T-cell (primary cell): ENCODE data around the gene RRM1. TPM values are rescaled to one million over a fixed set of nuclear protein-coding genes. Genes with fewer than 3 reads are reported as not detected.

Experiments used
- ATAC-seq, 4 experiments: fragments of 200-7000 bp in 3 of 4; fragments of 150-1000 bp in 1 of 4; cut with Tn5 transposase; replicated peaks in 1 of 4; 1 replicate in 3 of 4; 2 replicates in 1 of 4; pipeline ENCODE4 v1.10.0; 2021; ENCODE audit warnings: moderate library complexity in 3 of 4, mild to moderate bottlenecking in 2 of 4, moderate number of reproducible peaks in 1 of 4
- CTCF ChIA-PET, 2 donors: fragments of 300-600 bp; sonication (Branson Sonifier 250); formaldehyde crosslinking; loops; one replicate each; lab custom pipeline; 2022; ENCODE audit warnings: antibody characterized with exemption in 2 of 2; lab: Charles Lee
- POLR2A ChIA-PET, 2 donors: fragments of 300-600 bp; sonication (Branson Sonifier 250); formaldehyde crosslinking; loops; one replicate each; lab custom pipeline; 2022; ENCODE audit warnings: antibody characterized with exemption in 2 of 2; lab: Charles Lee
- DNase-seq, 35 experiments: peaks; one replicate each; pipeline versions ENCODE4 v3.0.0 to v3.0.0-alpha.2; 2013 to 2023
- H3K27ac ChIP-seq: one replicate; pipeline ENCODE4 v1.5.1; 2013; ENCODE audit warnings: low read length
- H3K27me3 ChIP-seq, 2 experiments: replicated peaks in 1 of 2; 1 replicate in 1 of 2; 2 replicates in 1 of 2; pipeline versions ENCODE4 v1.6.1 to v1.7.0; 2013; ENCODE audit warnings: low read length in 1 of 2, mixed read lengths in 1 of 2; ENCODE audit not compliant: control insufficient read depth in 2 of 2, insufficient read depth in 2 of 2; ENCODE audit errors: extremely low read depth in 1 of 2
- H3K36me3 ChIP-seq, 2 donors: 1 replicate in 1 of 2; 2 replicates in 1 of 2; pipeline versions ENCODE4 v1.6.1 to v1.7.0; 2013; ENCODE audit warnings: low read length in 1 of 2; ENCODE audit not compliant: control insufficient read depth in 2 of 2, insufficient read depth in 1 of 2; ENCODE audit errors: extremely low read depth in 1 of 2
- H3K4me1 ChIP-seq, 2 experiments: 1 replicate in 1 of 2; 2 replicates in 1 of 2; pipeline versions ENCODE4 v1.6.1 to v1.7.0; 2013; ENCODE audit warnings: low read length in 2 of 2, mixed read lengths in 1 of 2; ENCODE audit not compliant: insufficient read depth in 2 of 2, control insufficient read depth in 1 of 2; ENCODE audit errors: extremely low read depth in 1 of 2
- H3K4me3 ChIP-seq, 2 donors: 1 replicate in 1 of 2; 2 replicates in 1 of 2; pipeline versions ENCODE4 v1.5.1 to v1.7.0; 2013; ENCODE audit warnings: mild to moderate bottlenecking in 2 of 2, low read length in 1 of 2, moderate library complexity in 1 of 2; ENCODE audit not compliant: control insufficient read depth in 1 of 2; ENCODE audit errors: extremely low read depth in 1 of 2
- H3K9me3 ChIP-seq: 2 replicates; pipeline ENCODE4 v1.7.0; 2013
- H3K27ac Mint-ChIP-seq, 2 donors: one replicate each; pipeline ENCODE4 v1.8.0; 2020 to 2021; ENCODE audit warnings: mild to moderate bottlenecking in 2 of 2, mixed read lengths in 2 of 2
- H3K27me3 Mint-ChIP-seq, 2 donors: one replicate each; pipeline ENCODE4 v1.8.0; 2021 to 2022; ENCODE audit warnings: mixed read lengths in 2 of 2
- H3K36me3 Mint-ChIP-seq: one replicate; pipeline ENCODE4 v1.8.0; 2021; ENCODE audit warnings: mixed read lengths
- H3K4me1 Mint-ChIP-seq, 3 donors: one replicate each; pipeline ENCODE4 v1.8.0; 2020 to 2022; ENCODE audit warnings: mixed read lengths in 3 of 3, mild to moderate bottlenecking in 1 of 3
- H3K4me3 Mint-ChIP-seq, 3 donors: one replicate each; pipeline ENCODE4 v1.8.0; 2020 to 2022; ENCODE audit warnings: mild to moderate bottlenecking in 3 of 3, mixed read lengths in 3 of 3, moderate library complexity in 3 of 3
- H3K9me3 Mint-ChIP-seq, 3 donors: one replicate each; pipeline ENCODE4 v1.8.0; 2020 to 2022; ENCODE audit warnings: mixed read lengths in 3 of 3
- WGBS: methylation state at CpG from one replicate; pipeline ENCODE4 v1.1.5; 2013; ENCODE audit warnings: missing lambda C conversion rate; ENCODE audit not compliant: insufficient coverage; 5-methylcytosine and 5-hydroxymethylcytosine counted together
- total RNA-seq, 35 experiments: library from RNA in 6 of 35; stranded (reverse) in 6 of 35; fragments of 120-200 nt in 1 of 35; gene quantifications; one replicate each; pipeline versions ENCODE4 v1.2.1 to v1.2.4 and lab custom pipeline; 2013 to 2026

RRM1 gene
- total RNA-seq, 5 donors from 2014 or later (not counting 1 experiment from before 2014, with no cell fraction given): 27.4 to 50.8 (median 36.1) TPM

GRCh38 chr11:4138497-4138896 lies 43.9 kb downstream of the RRM1 start:
- peaks cover 73% of the 10 kb centered on the region for H3K36me3 Mint-ChIP-seq
- H3K9me3 ChIP-seq: peaks cover 5% of the 10 kb centered on the region
- H3K36me3 ChIP-seq: peaks cover 0 to 47% of the 10 kb centered on the region in 2 donors
- no peak overlapping the region for H3K4me3 Mint-ChIP-seq
- H3K4me1 Mint-ChIP-seq: peaks cover 0 to 4% (median 0%) of the 10 kb centered on the region in 3 donors
- no peaks in the 10 kb centered on the region for H3K27me3 Mint-ChIP-seq
- H3K4me3 ChIP-seq: no peak overlapping the region
- no peak for DNase-seq
- no CpG with 5 or more reads among the region's 1 CpG for WGBS
- H3K9me3 Mint-ChIP-seq: peaks cover 3 to 17% (median 16%) of the 10 kb centered on the region in 3 donors
- H3K27ac ChIP-seq: no peak overlapping the region
- ChIA-PET POLR2A (no interaction called here), CTCF (no interaction called here)
- no peak overlapping the region for H3K27ac Mint-ChIP-seq
- ATAC-seq: no peak
- no peaks in the 10 kb centered on the region for H3K27me3 ChIP-seq
- H3K4me1 ChIP-seq: no peaks in the 10 kb centered on the region

DNA sequence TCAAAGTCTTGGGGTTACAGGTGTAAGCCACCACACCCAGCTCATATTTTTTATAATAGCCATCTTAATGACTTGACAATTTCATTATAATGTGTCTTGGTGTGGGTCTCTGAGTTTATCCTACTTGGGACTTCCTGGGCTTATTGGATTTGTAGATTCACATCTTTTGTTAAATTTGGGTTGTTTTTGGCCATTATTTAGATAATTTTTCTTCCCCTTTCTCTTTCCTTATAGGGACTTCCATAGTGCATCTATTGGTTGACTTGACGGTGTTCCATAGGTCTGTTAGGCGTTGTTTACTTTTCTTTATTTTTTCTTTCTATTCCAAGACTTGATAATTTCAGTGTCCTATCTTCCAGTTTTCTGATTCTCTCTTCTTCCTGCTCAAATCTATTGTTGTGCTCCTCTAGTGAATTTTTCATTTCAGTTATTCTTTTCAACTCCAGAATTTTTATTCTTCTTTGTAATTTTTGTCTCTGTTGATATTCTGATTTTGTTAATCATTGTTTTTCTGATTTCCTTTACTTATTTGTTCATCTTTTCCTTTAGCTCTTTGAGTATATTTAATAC lies 45.6 kb downstream of the RRM1 start:
- H3K27me3 ChIP-seq: no peaks in the 10 kb centered on the region
- CTCF ChIA-PET: no interaction called here

GRCh38 chr11:4146070-4146771 lies 51.6 kb downstream of the RRM1 start:
- Mint-ChIP-seq H3K4me3 (no peak overlapping the region), H3K27me3 (no peaks in the 10 kb centered on the region), H3K36me3 (peaks cover 20% of the 10 kb centered on the region), H3K9me3 (no peaks in the 10 kb centered on the region), H3K27ac (no peak overlapping the region), H3K4me1 (no peaks in the 10 kb centered on the region)
- Histone ChIP-seq H3K36me3 (peaks cover 0 to 5% of the 10 kb centered on the region in 2 donors), H3K27ac (no peak overlapping the region), H3K27me3 (no peaks in the 10 kb centered on the region), H3K4me1 (no peaks in the 10 kb centered on the region), H3K4me3 (no peak overlapping the region), H3K9me3 (no peaks in the 10 kb centered on the region)
- ChIA-PET POLR2A (no interaction called here), CTCF (no interaction called here)
- no peak for DNase-seq
- WGBS: 70% methylated on average over 7 of the region's 7 CpGs
- ATAC-seq: no peak

More for the DNA sequence above, 45.6 kb downstream of the RRM1 start:
- no peak overlapping the region for H3K27ac ChIP-seq
- peaks cover 0 to 37% of the 10 kb centered on the region in 2 donors for H3K36me3 ChIP-seq
- DNase-seq (no peak), ATAC-seq (no peak)
- Mint-ChIP-seq H3K4me1 (no peaks in the 10 kb centered on the region), H3K27me3 (no peaks in the 10 kb centered on the region), H3K27ac (no peak overlapping the region), H3K9me3 (peaks cover 3 to 17% (median 16%) of the 10 kb centered on the region in 3 donors), H3K36me3 (peaks cover 64% of the 10 kb centered on the region), H3K4me3 (no peak overlapping the region)
- POLR2A ChIA-PET: interaction anchor here in 1 of 2 donors (0.6 kb wide), 1 partner anchor 23 kb away, joined by 3 read pairs; no protein-coding TSS in a partner anchor
- 100% methylated on average over 2 of the region's 2 CpGs for WGBS
- H3K4me1 ChIP-seq: no peaks in the 10 kb centered on the region
- no peak overlapping the region for H3K4me3 ChIP-seq
- peaks cover 5% of the 10 kb centered on the region for H3K9me3 ChIP-seq

DNA sequence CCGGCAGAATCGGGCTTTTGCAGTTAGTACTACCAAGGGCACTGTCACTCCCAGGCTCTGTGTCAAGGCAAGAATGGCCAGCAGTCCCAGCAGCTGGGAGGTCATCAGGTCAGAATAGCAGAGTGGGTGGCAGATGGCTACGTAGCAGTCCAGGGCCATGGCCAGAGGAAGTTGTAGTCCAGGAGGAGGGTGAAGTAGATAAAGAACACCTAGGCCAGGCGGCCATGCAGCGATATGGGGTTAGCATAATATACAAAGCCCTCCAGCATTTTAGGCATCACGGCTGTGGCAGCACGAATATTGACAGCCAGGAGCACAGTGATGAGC lies 52.1 kb downstream of the RRM1 start:
- Histone ChIP-seq H3K4me3 (no peak overlapping the region), H3K27ac (no peak overlapping the region), H3K9me3 (no peaks in the 10 kb centered on the region), H3K36me3 (no peaks in the 10 kb centered on the region), H3K27me3 (no peaks in the 10 kb centered on the region), H3K4me1 (no peaks in the 10 kb centered on the region)
- 98% methylated on average over 7 of the region's 7 CpGs for WGBS
- Mint-ChIP-seq H3K9me3 (no peaks in the 10 kb centered on the region), H3K27me3 (no peaks in the 10 kb centered on the region), H3K36me3 (peaks cover 15% of the 10 kb centered on the region), H3K4me1 (no peaks in the 10 kb centered on the region), H3K27ac (no peak overlapping the region), H3K4me3 (no peak overlapping the region)
- ChIA-PET CTCF (no interaction called here), POLR2A (no interaction called here)
- no peak for DNase-seq
- ATAC-seq: no peak

DNA sequence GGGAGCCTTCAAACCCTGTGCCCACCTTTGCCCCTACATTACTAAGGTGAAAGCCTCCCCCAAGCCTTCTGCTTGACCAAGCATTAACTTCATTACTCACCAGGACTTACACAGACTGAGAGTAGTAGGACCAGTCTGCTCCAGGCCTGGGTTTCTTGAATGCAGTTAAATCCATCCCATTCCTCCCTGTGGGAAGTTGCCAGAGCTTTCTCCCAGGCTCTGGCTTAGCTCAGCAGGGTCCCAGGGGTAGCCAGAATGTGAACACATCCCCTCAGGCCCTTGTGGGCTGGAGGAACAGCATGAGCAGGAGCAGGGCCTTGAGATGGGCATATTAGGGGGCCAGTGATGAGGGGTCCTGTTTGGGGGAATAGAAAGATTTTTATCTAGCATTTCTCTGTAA lies 59.9 kb downstream of the RRM1 start:
- ChIA-PET POLR2A (no interaction called here), CTCF (no interaction called here)
- Histone ChIP-seq H3K27ac (no peak overlapping the region), H3K4me1 (no peaks in the 10 kb centered on the region), H3K9me3 (no peaks in the 10 kb centered on the region), H3K27me3 (no peaks in the 10 kb centered on the region), H3K4me3 (no peak overlapping the region), H3K36me3 (no peaks in the 10 kb centered on the region)
- ATAC-seq (no peak), DNase-seq (no peak)
- H3K27ac Mint-ChIP-seq: no peak overlapping the region
- no peak overlapping the region for H3K4me3 Mint-ChIP-seq
- H3K4me1 Mint-ChIP-seq: no peaks in the 10 kb centered on the region
- no peaks in the 10 kb centered on the region for H3K27me3 Mint-ChIP-seq
- no peaks in the 10 kb centered on the region for H3K36me3 Mint-ChIP-seq
- H3K9me3 Mint-ChIP-seq: no peaks in the 10 kb centered on the region

DNA sequence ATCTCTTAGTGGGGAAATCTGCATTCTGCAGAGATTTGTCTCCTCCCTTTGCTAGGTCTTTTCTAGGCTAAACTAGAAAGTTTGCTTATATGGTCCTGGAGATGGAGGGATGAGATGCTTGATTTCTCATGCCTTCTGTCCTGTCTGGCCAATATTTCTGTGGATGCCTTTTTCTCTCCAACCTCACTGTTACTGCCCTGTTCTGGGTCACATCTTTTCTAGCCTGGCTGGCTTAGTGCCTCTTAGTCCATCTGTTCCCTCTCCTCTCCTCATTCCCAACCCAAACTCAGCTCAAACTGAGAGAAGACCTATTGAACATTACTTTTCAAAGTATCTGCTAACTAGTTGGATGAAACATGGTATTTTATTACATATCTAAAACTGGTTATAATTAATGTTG lies 62.0 kb downstream of the RRM1 start:
- H3K27me3 Mint-ChIP-seq: no peaks in the 10 kb centered on the region

More for the DNA sequence above, 62.0 kb downstream of the RRM1 start:
- ChIA-PET CTCF (no interaction called here), POLR2A (no interaction called here)
- Mint-ChIP-seq H3K9me3 (no peaks in the 10 kb centered on the region), H3K27ac (no peak overlapping the region), H3K4me1 (no peaks in the 10 kb centered on the region), H3K36me3 (no peaks in the 10 kb centered on the region), H3K4me3 (no peak overlapping the region)
- ATAC-seq (no peak), DNase-seq (no peak)
- H3K27ac ChIP-seq: no peak overlapping the region
- H3K27me3 ChIP-seq: no peaks in the 10 kb centered on the region
- H3K4me1 ChIP-seq: no peaks in the 10 kb centered on the region
- no peak overlapping the region for H3K4me3 ChIP-seq
- H3K36me3 ChIP-seq: no peaks in the 10 kb centered on the region
- no peaks in the 10 kb centered on the region for H3K9me3 ChIP-seq
